H1 (cell line): ENCODE measurements around the gene TFF3. TPM values are rescaled to one million over a fixed set of nuclear protein-coding genes. Genes with fewer than 3 reads are reported as not detected.

Experiments used
- CTCF ChIA-PET: fragments of 300-600 bp; sonication (Branson Sonifier 250); formaldehyde crosslinking; loops from one replicate; lab custom pipeline; 2021; ENCODE audit not compliant: partially characterized antibody; lab: Charles Lee
- POLR2A ChIA-PET: fragments of 300-600 bp; sonication (Branson Sonifier 250); formaldehyde crosslinking; loops from one replicate; lab custom pipeline; 2021; ENCODE audit warnings: inconsistent platforms; ENCODE audit not compliant: partially characterized antibody; lab: Charles Lee
- DNase-seq, 2 experiments: peaks; one replicate each; pipeline versions ENCODE4 v3.0.0 to v3.0.0-alpha.2; 2010 to 2022; ENCODE audit warnings: low spot score in 2 of 2, low read depth in 1 of 2, mixed read lengths in 1 of 2
- FAIRE-seq: peaks from 2 replicates; lab custom pipeline; 2011; peaks lifted over from hg19 to GRCh38; lab: Jason Lieb, UNC
- H2AFZ ChIP-seq: 2 replicates; pipeline ENCODE4 v1.8.1; 2012; ENCODE audit warnings: low read length, inconsistent platforms
- H2AK5ac ChIP-seq: 2 replicates; pipeline ENCODE4 v1.6.1; 2013; ENCODE audit warnings: low read depth, low read length
- H2BK120ac ChIP-seq: replicated peaks from 2 replicates; pipeline ENCODE3; 2013; ENCODE audit warnings: low read depth, low read length, inconsistent platforms
- H2BK12ac ChIP-seq: 2 replicates; pipeline ENCODE4 v1.6.1; 2013; ENCODE audit warnings: low read depth, low read length
- H2BK15ac ChIP-seq: 2 replicates; pipeline ENCODE4 v1.6.1; 2013; ENCODE audit warnings: low read length
- H2BK20ac ChIP-seq: 2 replicates; pipeline ENCODE4 v1.6.1; 2013; ENCODE audit warnings: low read length
- H2BK5ac ChIP-seq: 2 replicates; pipeline ENCODE4 v1.6.1; 2013; ENCODE audit warnings: low read depth, low read length
- H3K14ac ChIP-seq: 2 replicates; pipeline ENCODE4 v1.6.1; 2013; ENCODE audit warnings: inconsistent platforms; ENCODE audit not compliant: insufficient read length
- H3K18ac ChIP-seq: 2 replicates; pipeline ENCODE4 v1.6.1; 2013; ENCODE audit warnings: low read length; ENCODE audit errors: extremely low read depth
- H3K23ac ChIP-seq: 2 replicates; pipeline ENCODE4 v1.6.1; 2013; ENCODE audit warnings: inconsistent platforms; ENCODE audit not compliant: insufficient read length
- H3K23me2 ChIP-seq: 2 replicates; pipeline ENCODE4 v1.6.1; 2013; ENCODE audit warnings: low read depth, low read length
- H3K27ac ChIP-seq: 2 replicates; pipeline ENCODE4 v1.6.1; 2011; ENCODE audit warnings: low read depth, low read length, inconsistent platforms
- H3K27me3 ChIP-seq, 4 experiments: replicated peaks in 1 of 4; 1 replicate in 1 of 4; 2 replicates in 3 of 4; pipeline versions ENCODE4 v1.6.1 to v1.8.1; 2011 to 2013; ENCODE audit warnings: low read length in 3 of 4, mild to moderate bottlenecking in 3 of 4, inconsistent platforms in 2 of 4, mixed read lengths in 2 of 4, moderate library complexity in 1 of 4; ENCODE audit not compliant: control insufficient read depth in 3 of 4, insufficient read depth in 3 of 4; ENCODE audit errors: extremely low read depth in 1 of 4
- H3K36me3 ChIP-seq, 4 experiments: 2 replicates each; pipeline versions ENCODE4 v1.6.1 to v1.8.1; 2011 to 2013; ENCODE audit warnings: mild to moderate bottlenecking in 4 of 4, low read length in 3 of 4, moderate library complexity in 2 of 4, control low read depth in 1 of 4, inconsistent platforms in 1 of 4; ENCODE audit not compliant: insufficient read depth in 4 of 4, control insufficient read depth in 2 of 4
- H3K4ac ChIP-seq: replicated peaks from 2 replicates; pipeline ENCODE3; 2013; ENCODE audit warnings: low read length, low read depth, mixed read lengths, inconsistent platforms; ENCODE audit not compliant: insufficient read length
- H3K4me1 ChIP-seq, 4 experiments: replicated peaks in 1 of 4; 1 replicate in 1 of 4; 2 replicates in 3 of 4; pipeline versions ENCODE4 v1.6.1 to v1.8.1; 2011 to 2013; ENCODE audit warnings: low read length in 3 of 4, inconsistent platforms in 2 of 4, mixed read lengths in 1 of 4; ENCODE audit not compliant: insufficient read depth in 4 of 4, control insufficient read depth in 3 of 4
- H3K4me2 ChIP-seq, 2 experiments: 2 replicates each; pipeline versions ENCODE4 v1.6.1 to v1.8.1; 2011 to 2013; ENCODE audit warnings: low read depth in 2 of 2, low read length in 2 of 2, control low read depth in 1 of 2, inconsistent platforms in 1 of 2, mild to moderate bottlenecking in 1 of 2; ENCODE audit not compliant: insufficient read depth in 1 of 2
- H3K4me3 ChIP-seq, 4 experiments: fragments of 200-600, 300-600 bp in 1 of 4; sonication (generic), shearing (Covaris generic), sonication (Bioruptor Twin) in 1 of 4; 2 replicates each; pipeline versions ENCODE4 v1.5.1 to v1.8.1; 2011 to 2016; ENCODE audit warnings: low read length in 4 of 4, low read depth in 3 of 4, control low read depth in 2 of 4, inconsistent platforms in 2 of 4, mild to moderate bottlenecking in 2 of 4, mixed read lengths in 1 of 4, moderate library complexity in 1 of 4; ENCODE audit not compliant: insufficient read depth in 2 of 4; ENCODE audit errors: extremely low read depth in 1 of 4
- H3K56ac ChIP-seq: replicated peaks from 2 replicates; pipeline ENCODE3; 2013; ENCODE audit warnings: low read depth, mild to moderate bottlenecking, mixed read lengths, low read length, inconsistent platforms; ENCODE audit not compliant: insufficient read length
- H3K79me1 ChIP-seq: 2 replicates; pipeline ENCODE4 v1.6.1; 2013; ENCODE audit warnings: low read depth, low read length, control low read depth
- H3K79me2 ChIP-seq, 2 experiments: 2 replicates each; pipeline versions ENCODE4 v1.6.1 to v1.8.1; 2012 to 2013; ENCODE audit warnings: low read length in 2 of 2, mild to moderate bottlenecking in 2 of 2, inconsistent platforms in 1 of 2; ENCODE audit not compliant: insufficient read depth in 2 of 2, control insufficient read depth in 1 of 2
- H3K9ac ChIP-seq, 4 experiments: replicated peaks in 1 of 4; 1 replicate in 1 of 4; 2 replicates in 3 of 4; pipeline versions ENCODE4 v1.6.1 to v1.8.1; 2011 to 2013; ENCODE audit warnings: low read depth in 3 of 4, low read length in 3 of 4, control low read depth in 2 of 4, mild to moderate bottlenecking in 2 of 4, moderate library complexity in 2 of 4, inconsistent platforms in 1 of 4; ENCODE audit errors: extremely low read depth in 1 of 4
- H3K9me3 ChIP-seq, 2 experiments: 2 replicates each; pipeline versions ENCODE4 v1.6.1 to v1.8.1; 2012 to 2013; ENCODE audit warnings: mild to moderate bottlenecking in 2 of 2, moderate library complexity in 2 of 2, control low read depth in 1 of 2, inconsistent platforms in 1 of 2, low read depth in 1 of 2, low read length in 1 of 2, mixed read lengths in 1 of 2; ENCODE audit not compliant: insufficient read depth in 2 of 2
- H4K20me1 ChIP-seq, 2 experiments: replicated peaks in 1 of 2; 2 replicates each; pipeline versions ENCODE3 to v1.8.1; 2011 to 2013; ENCODE audit warnings: inconsistent platforms in 2 of 2, low read length in 2 of 2, mild to moderate bottlenecking in 1 of 2; ENCODE audit not compliant: insufficient read depth in 2 of 2, control insufficient read depth in 1 of 2
- H4K5ac ChIP-seq: 2 replicates; pipeline ENCODE4 v1.6.1; 2013; ENCODE audit warnings: low read length, low read depth, mixed read lengths, inconsistent platforms; ENCODE audit not compliant: insufficient read length
- H4K8ac ChIP-seq: 2 replicates; pipeline ENCODE4 v1.8.0; 2013; ENCODE audit warnings: mild to moderate bottlenecking, moderate library complexity, low read length, inconsistent platforms; ENCODE audit not compliant: insufficient read depth; ENCODE audit errors: extremely low read depth
- H4K91ac ChIP-seq: replicated peaks from 2 replicates; pipeline ENCODE3; 2013; ENCODE audit warnings: low read length, mixed read lengths, inconsistent platforms; ENCODE audit not compliant: insufficient read length
- BACH1 ChIP-seq: IDR thresholded peaks from 2 replicates; pipeline ENCODE4 v1.6.1; 2012; ENCODE audit warnings: low read length, improper control_type of control experiment
- CHD1 ChIP-seq: IDR thresholded peaks from 2 replicates; pipeline ENCODE4 v1.6.1; 2012; ENCODE audit warnings: low read depth, low read length, improper control_type of control experiment
- GTF2F1 ChIP-seq: IDR thresholded peaks from 2 replicates; pipeline ENCODE4 v1.6.1; 2012; ENCODE audit warnings: low read depth, low read length, improper control_type of control experiment, borderline replicate concordance
- KDM4A ChIP-seq: IDR thresholded peaks from one replicate; pipeline ENCODE4 v1.7.1; 2012; ENCODE audit warnings: low read depth, mild to moderate bottlenecking, moderate library complexity, low read length, inconsistent platforms; ENCODE audit not compliant: severe bottlenecking
- POLR2AphosphoS5 ChIP-seq: IDR thresholded peaks from 2 replicates; pipeline ENCODE4 v1.6.1; 2011; ENCODE audit warnings: low read depth, low read length
- TAF7 ChIP-seq: optimal IDR thresholded peaks from 2 replicates; pipeline ENCODE3; 2011; ENCODE audit warnings: low read depth, mild to moderate bottlenecking, inconsistent platforms, low read length, moderate library complexity, borderline replicate concordance
- TCF12 ChIP-seq: IDR thresholded peaks from 2 replicates; pipeline ENCODE4 v1.6.1; 2011; ENCODE audit warnings: low read depth, mild to moderate bottlenecking, low read length
- WGBS, 2 experiments: shearing (Covaris generic) in 1 of 2; methylation state at CpG; one replicate each; pipeline versions ENCODE4 v1.1.6 to v1.1.7; 2013 to 2015; ENCODE audit warnings: low lambda C conversion rate in 2 of 2, mixed read lengths in 2 of 2, inconsistent platforms in 1 of 2, low coverage in 1 of 2, missing lambda C conversion rate in 1 of 2; ENCODE audit not compliant: insufficient replicate concordance in 2 of 2, insufficient coverage in 1 of 2, insufficient read length in 1 of 2; ENCODE audit errors: extremely low coverage in 1 of 2, missing lambda C conversion rate in 1 of 2; 5-methylcytosine and 5-hydroxymethylcytosine counted together
- polyA plus RNA-seq, 7 experiments: library from polyadenylated mRNA; depleted of rRNA in 3 of 7; stranded (reverse) in 5 of 7; unstranded in 2 of 7; fragments of >200 nt in 5 of 7; fragments of 200-250 nt in 2 of 7; gene quantifications; 1 replicate in 5 of 7; 2 replicates in 1 of 7; 4 replicates in 1 of 7; pipeline versions ENCODE4 v1.2.1 to v1.2.3, GENCODE V29; 2011 to 2013; ENCODE audit warnings: missing spikeins in 2 of 7, mixed read lengths in 2 of 7
- total RNA-seq: library from RNA; stranded (reverse); fragmentation: NEBNext Ultra II Directional; extraction: Animal tissue kit (Norgen Biotek cat#: 25700); gene quantifications from 2 replicates; pipeline ENCODE4 v1.2.1, GENCODE V29; 2021
- TF ChIP-seq, protein P1 (sequence below): IDR thresholded peaks from 2 replicates; pipeline ENCODE4 v1.6.1; 2011; ENCODE audit warnings: low read depth, mild to moderate bottlenecking, low read length; ENCODE audit not compliant: insufficient read depth
- TF ChIP-seq, protein P2 (sequence below), 3 experiments: IDR thresholded peaks; 1 replicate in 2 of 3; 2 replicates in 1 of 3; pipeline versions ENCODE4 v1.5.1 to v1.6.1; 2011; ENCODE audit warnings: low read length in 3 of 3, mild to moderate bottlenecking in 3 of 3, inconsistent platforms in 2 of 3, low read depth in 1 of 3, moderate library complexity in 1 of 3; ENCODE audit not compliant: insufficient read depth in 1 of 3; ENCODE audit errors: control extremely low read depth in 1 of 3

Gene TFF3
- total and polyA plus RNA-seq, 2 of the 8 experiments (the other 6 are each of a cell fraction or from before 2014, with no cell fraction given), result 1.7 to 6.7 TPM

DNA sequence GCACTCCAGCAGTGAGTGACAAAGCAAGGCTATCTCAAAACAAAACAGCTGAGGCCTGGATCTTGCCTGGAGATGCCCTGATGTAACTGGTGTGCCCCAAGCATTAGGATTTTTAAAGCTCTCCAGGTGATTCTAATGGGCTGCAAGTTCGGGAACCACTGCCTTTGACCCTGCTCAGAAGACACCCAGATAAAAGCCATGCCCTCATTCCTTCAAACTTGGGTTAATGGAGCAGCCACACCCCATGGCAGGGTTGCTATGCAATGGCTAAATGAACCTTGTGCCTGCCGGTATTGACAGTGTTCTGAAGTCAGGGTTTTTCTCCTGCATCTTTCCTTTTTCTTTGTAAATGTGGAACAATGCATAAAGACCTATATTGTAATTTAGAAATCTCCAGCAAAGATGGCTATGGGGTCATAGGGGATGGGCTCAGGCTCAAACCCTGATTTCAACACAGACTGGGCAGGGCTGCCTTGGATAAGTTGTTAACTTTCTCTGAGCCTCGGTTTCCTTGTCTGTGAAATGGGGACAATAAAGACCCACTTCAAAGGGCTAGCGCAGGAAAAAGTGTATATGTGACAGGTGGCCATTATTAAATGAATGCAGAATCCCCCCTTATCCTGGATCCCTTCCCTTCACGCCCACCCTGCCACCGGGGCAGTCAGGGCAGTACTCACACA, 453 bp downstream of the TFF3 start:
- 87% methylated on average over 6 of the region's 6 CpGs; no CpG with 5 or more reads in 1 of the 2 experiments for WGBS, 2 experiments
- H4K20me1 ChIP-seq, result no peaks in the 10 kb centered on the region
- no peaks in the 10 kb centered on the region; the same call in 1 of the 2 replicates for H3K23me2 ChIP-seq
- peak overlapping the region; percentile 46; the same call in 1 of the 2 replicates for H2BK12ac ChIP-seq
- H3K4ac ChIP-seq, result no peak overlapping the region
- no peaks in the 10 kb centered on the region for H3K36me3 ChIP-seq
- no peak overlapping the region for H4K91ac ChIP-seq
- H4K8ac ChIP-seq, result 0 out of 2 replicates have a peak overlapping the region, but pooled peaks have one; percentile 19
- H3K23ac ChIP-seq, result no peak overlapping the region
- H3K4me1 ChIP-seq, result peaks cover 8 to 27% (median 18%) of the 10 kb centered on the region in 4 experiments
- no peaks in the 10 kb centered on the region for H3K79me2 ChIP-seq
- DNase-seq (peak in 1 of 2 experiments; percentile 33), FAIRE-seq (no peak)
- no peak overlapping the region for H2BK120ac ChIP-seq
- no peak overlapping the region for H3K27ac ChIP-seq
- H3K4me2 ChIP-seq, result no peak overlapping the region
- no peak overlapping the region for H3K4me3 ChIP-seq
- H4K5ac ChIP-seq, result no peak overlapping the region
- ChIA-PET CTCF (interaction anchor here (0.7 to 14.3 kb wide), 7 partner anchors 23 to 169 kb away, joined by 3 to 137 read pairs (median 4); no protein-coding TSS in a partner anchor), POLR2A (interaction anchor here (1.0 to 1.1 kb wide), 2 partner anchors 16 to 21 kb away, joined by 3 read pairs; no protein-coding TSS in a partner anchor)
- H2BK20ac ChIP-seq, result peak overlapping the region; percentile 40; the same call in 1 of the 2 replicates
- H3K18ac ChIP-seq, result no peak overlapping the region
- H3K9ac ChIP-seq, result no peak overlapping the region
- no peak overlapping the region for H3K56ac ChIP-seq
- H2AFZ ChIP-seq, result no peak overlapping the region
- H3K9me3 ChIP-seq, result no peaks in the 10 kb centered on the region
- H3K14ac ChIP-seq, result no peak overlapping the region
- peaks cover 0 to 5% (median 3%) of the 10 kb centered on the region in 4 experiments; a peak in 2 of 7 replicates for H3K27me3 ChIP-seq
- peak overlapping the region; percentile 38; the same call in 1 of the 2 replicates for H2BK5ac ChIP-seq
- no peaks in the 10 kb centered on the region for H3K79me1 ChIP-seq
- H2AK5ac ChIP-seq, result no peak overlapping the region; the same call in 1 of the 2 replicates
- peak overlapping the region; percentile 96; the same call in 1 of the 2 replicates for H2BK15ac ChIP-seq
- TF ChIP-seq BACH1, result no peak
- no peak for TF ChIP-seq TCF12
- TF ChIP-seq, protein P1, sequence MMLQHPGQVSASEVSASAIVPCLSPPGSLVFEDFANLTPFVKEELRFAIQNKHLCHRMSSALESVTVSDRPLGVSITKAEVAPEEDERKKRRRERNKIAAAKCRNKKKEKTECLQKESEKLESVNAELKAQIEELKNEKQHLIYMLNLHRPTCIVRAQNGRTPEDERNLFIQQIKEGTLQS, result no peak
- TF ChIP-seq POLR2AphosphoS5, result no peak
- no peak for TF ChIP-seq TAF7
- TF ChIP-seq, protein P2, sequence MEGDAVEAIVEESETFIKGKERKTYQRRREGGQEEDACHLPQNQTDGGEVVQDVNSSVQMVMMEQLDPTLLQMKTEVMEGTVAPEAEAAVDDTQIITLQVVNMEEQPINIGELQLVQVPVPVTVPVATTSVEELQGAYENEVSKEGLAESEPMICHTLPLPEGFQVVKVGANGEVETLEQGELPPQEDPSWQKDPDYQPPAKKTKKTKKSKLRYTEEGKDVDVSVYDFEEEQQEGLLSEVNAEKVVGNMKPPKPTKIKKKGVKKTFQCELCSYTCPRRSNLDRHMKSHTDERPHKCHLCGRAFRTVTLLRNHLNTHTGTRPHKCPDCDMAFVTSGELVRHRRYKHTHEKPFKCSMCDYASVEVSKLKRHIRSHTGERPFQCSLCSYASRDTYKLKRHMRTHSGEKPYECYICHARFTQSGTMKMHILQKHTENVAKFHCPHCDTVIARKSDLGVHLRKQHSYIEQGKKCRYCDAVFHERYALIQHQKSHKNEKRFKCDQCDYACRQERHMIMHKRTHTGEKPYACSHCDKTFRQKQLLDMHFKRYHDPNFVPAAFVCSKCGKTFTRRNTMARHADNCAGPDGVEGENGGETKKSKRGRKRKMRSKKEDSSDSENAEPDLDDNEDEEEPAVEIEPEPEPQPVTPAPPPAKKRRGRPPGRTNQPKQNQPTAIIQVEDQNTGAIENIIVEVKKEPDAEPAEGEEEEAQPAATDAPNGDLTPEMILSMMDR (IDR thresholded peaks at IDR 0.05; ENCODE audit: control extremely low read depth in 1 of 3, insufficient read depth in 1 of 3, low read depth in 1 of 3, low read length in 3 of 3), result no peak
- no peak for TF ChIP-seq CHD1
- TF ChIP-seq KDM4A, result no peak
- TF ChIP-seq GTF2F1, result no peak
